SK-N-SH (cell line): Measurements from ENCODE around the gene MBP.

ENCODE experiments used
- CTCF ChIP-seq: fragments of 200-600 bp; sonication (generic); IDR thresholded peaks from 2 replicates; pipeline ENCODE4 v1.6.1; 2017; ENCODE audit warnings: antibody characterized with exemption, mild to moderate bottlenecking, moderate library complexity
- FOSL2 ChIP-seq: IDR thresholded peaks from 2 replicates; pipeline ENCODE4 v1.4.0; 2012; ENCODE audit warnings: low read depth, mild to moderate bottlenecking, moderate library complexity, borderline replicate concordance
- MAX ChIP-seq: IDR thresholded peaks from 2 replicates; pipeline ENCODE4 v1.4.0; 2012; ENCODE audit warnings: low read depth
- MEF2A ChIP-seq: IDR thresholded peaks from 2 replicates; pipeline ENCODE4 v1.4.0; 2012; ENCODE audit warnings: low read depth, borderline replicate concordance
- POLR2AphosphoS5 ChIP-seq: IDR thresholded peaks from 2 replicates; pipeline ENCODE4 v1.6.1; 2012; ENCODE audit warnings: low read depth, low read length
- RCOR1 ChIP-seq: fragments of 150-350 bp; IDR thresholded peaks from 2 replicates; pipeline ENCODE4 v1.6.1; 2017; ENCODE audit warnings: antibody characterized with exemption, low read length
- RFX5 ChIP-seq: IDR thresholded peaks from 2 replicates; pipeline ENCODE4 v1.6.1; 2012; ENCODE audit warnings: mild to moderate bottlenecking, improper control_type of control experiment, low read length
- TEAD4 ChIP-seq: IDR thresholded peaks from 2 replicates; pipeline ENCODE4 v1.4.0; 2012; ENCODE audit warnings: mild to moderate bottlenecking, borderline replicate concordance; ENCODE audit not compliant: insufficient read depth
- USF2 ChIP-seq: fragments of 150-350 bp; IDR thresholded peaks from 2 replicates; pipeline ENCODE4 v1.6.1; 2017; ENCODE audit warnings: antibody characterized with exemption, low read length, low read depth, borderline replicate concordance
- YY1 ChIP-seq: IDR thresholded peaks from 2 replicates; pipeline ENCODE4 v1.4.0; 2012; ENCODE audit warnings: low read depth, mild to moderate bottlenecking

GRCh38 chr18:76978616-76979015 lies 154.0 kb downstream of the MBP start:
- TF ChIP-seq RFX5 (no peak), USF2 (no peak), MAX (no peak), FOSL2 (no peak), POLR2AphosphoS5 (no peak), YY1 (no peak), CTCF (no peak), TEAD4 (no peak), RCOR1 (no peak), MEF2A (no peak)
